Ovary (tissue), 9 donors: ENCODE measurements around the gene TRPC6. TPM values are rescaled to one million over a fixed set of nuclear protein-coding genes. Genes with fewer than 3 reads are reported as not detected.

Experiments used
- DNase-seq, 5 donors: peaks; one replicate each; pipeline ENCODE4 v3.0.0-alpha.2; 2019 to 2020
- H3K27ac ChIP-seq, 2 donors: fragments of 200-600 bp; one replicate each; pipeline versions ENCODE4 v1.5.1 to v1.8.0; 2019 to 2022
- H3K27me3 ChIP-seq: fragments of 200-600 bp; one replicate; pipeline ENCODE4 v1.8.0; 2022
- H3K36me3 ChIP-seq: fragments of 200-600 bp; sonication (generic); one replicate; pipeline ENCODE4 v1.5.1; 2019
- H3K4me1 ChIP-seq: one replicate; pipeline ENCODE4 v1.8.1; 2013; ENCODE audit warnings: mild to moderate bottlenecking, moderate library complexity; ENCODE audit not compliant: insufficient read depth
- H3K4me3 ChIP-seq: fragments of 200-600 bp; sonication (generic); one replicate; pipeline ENCODE4 v1.5.1; 2017
- H3K9me3 ChIP-seq, 2 donors: fragments of 200-600 bp in 1 of 2; sonication (generic) in 1 of 2; one replicate each; pipeline versions ENCODE4 v1.5.1 to v1.8.1; 2013 to 2019; ENCODE audit warnings: mild to moderate bottlenecking in 1 of 2, moderate library complexity in 1 of 2
- CTCF ChIP-seq, 3 donors: fragments of 450-650 bp in 2 of 3; fragments of 200-600 bp in 1 of 3; IDR thresholded peaks; one replicate each; pipeline versions ENCODE4 v1.5.1 to v1.8.0; 2016 to 2022; ENCODE audit warnings: antibody characterized with exemption in 3 of 3, mild to moderate bottlenecking in 1 of 3
- EP300 ChIP-seq: sonication (generic); formaldehyde crosslinking; IDR thresholded peaks from one replicate; pipeline ENCODE4 v1.6.1; 2017; ENCODE audit warnings: antibody characterized with exemption
- POLR2A ChIP-seq: fragments of 450-650 bp; IDR thresholded peaks from one replicate; pipeline ENCODE4 v1.6.1; 2017; ENCODE audit warnings: antibody characterized with exemption, mild to moderate bottlenecking, moderate library complexity
- WGBS, 3 donors: extraction: QIAGEN DNeasy Blood & Tissue Kit in 1 of 3; methylation state at CpG; one replicate each; pipeline versions ENCODE4 v1.1.5 to v1.1.7; 2013 to 2017; 5-methylcytosine and 5-hydroxymethylcytosine counted together
- intact Hi-C, 4 donors: fragments of 100-400 bp; cut with DNase I; formaldehyde crosslinking; loops; one replicate each; pipeline versions ENCODE4 v1.11.0 to v1.15.1; 2022 to 2023
- polyA plus RNA-seq, 2 donors: library from polyadenylated mRNA; stranded (reverse); fragments of 200-250 nt in 1 of 2; fragments of 350-450 nt in 1 of 2; fragmentation: Illumina TruSeq in 1 of 2; extraction: RNeasy Lipid Tissue Mini Kit (QIAGEN cat#74804) in 1 of 2; gene quantifications; one replicate each; pipeline ENCODE4 v1.2.3, GENCODE V29; 2013 to 2014
- total RNA-seq, 7 donors: library from RNA; depleted of rRNA in 2 of 7; stranded (reverse); fragments of >200 nt in 2 of 7; fragmentation: NEBNext Ultra II Directional in 3 of 7; extraction: Animal tissue kit (Norgen Biotek cat#: 25700) in 3 of 7; gene quantifications; one replicate each; pipeline versions ENCODE4 v1.1.0 to v1.2.4, GENCODE V29; 2016 to 2023
- donor health status: DM: no; HTN: no; CAD: no; lungs with moderate emphysema.
- donor health status: DM: no; HTN: no; CAD: no.
- donor health status: Bipolar disorder and iron deficiency.
- donor health status: DM: yes; HTN: yes; CAD: no.
- donor health status: DM: no; HTN: no; CAD: no.
- donor health status: DM: yes; HTN: yes; CAD: no.

TRPC6 gene
- total and polyA plus RNA-seq, 9 donors, result 0.71 to 10.3 (median 2.4) TPM

DNA sequence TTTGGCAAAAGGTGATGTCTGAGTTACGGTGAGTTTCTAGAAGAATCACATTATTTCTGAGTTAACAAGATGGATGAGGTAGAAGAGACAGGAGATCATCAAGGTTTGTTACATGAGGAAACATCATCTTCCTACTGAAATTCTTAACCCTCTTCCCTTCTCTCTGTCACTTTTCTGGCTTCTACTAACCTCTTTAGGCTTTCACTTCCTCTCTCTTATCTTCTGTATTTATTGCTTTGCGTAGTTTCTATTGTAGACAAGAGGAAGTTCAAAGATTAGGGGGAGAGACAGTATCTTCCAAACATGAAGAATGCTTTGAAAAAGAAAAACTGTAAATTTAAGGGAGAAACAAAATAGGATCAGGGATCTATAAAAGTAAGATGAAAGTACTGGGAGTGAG, 75.4 kb downstream of the TRPC6 start:
- intact Hi-C loops, result no loop called here

GRCh38 chr11:101498891-101499290, 84.9 kb downstream of the TRPC6 start:
- WGBS, 3 donors, result 93 to 95% (median 94%) methylated on average over 1 of the region's 1 CpG
- intact Hi-C loops, result no loop called here
- no peak for TF ChIP-seq EP300
- no peak for TF ChIP-seq POLR2A
- no peak for TF ChIP-seq CTCF (IDR thresholded peaks at IDR 0.05)
- H3K9me3 ChIP-seq, result no peaks in the 10 kb centered on the region
- no peak overlapping the region for H3K4me3 ChIP-seq
- no peaks in the 10 kb centered on the region for H3K27me3 ChIP-seq
- no peak for DNase-seq
- H3K36me3 ChIP-seq, result no peaks in the 10 kb centered on the region
- H3K4me1 ChIP-seq, result peaks cover 2% of the 10 kb centered on the region
- H3K27ac ChIP-seq, result no peak overlapping the region

More for the DNA sequence above, 75.4 kb downstream of the TRPC6 start:
- TF ChIP-seq POLR2A, result no peak
- TF ChIP-seq CTCF (IDR thresholded peaks at IDR 0.05), result no peak
- TF ChIP-seq EP300, result no peak
- WGBS, 3 donors, result 54 to 65% (median 61%) methylated on average over 2 of the region's 2 CpGs
- Histone ChIP-seq H3K36me3 (no peaks in the 10 kb centered on the region), H3K9me3 (no peaks in the 10 kb centered on the region), H3K4me3 (no peak overlapping the region), H3K4me1 (no peaks in the 10 kb centered on the region), H3K27me3 (no peaks in the 10 kb centered on the region), H3K27ac (no peak overlapping the region)
- no peak for DNase-seq

DNA sequence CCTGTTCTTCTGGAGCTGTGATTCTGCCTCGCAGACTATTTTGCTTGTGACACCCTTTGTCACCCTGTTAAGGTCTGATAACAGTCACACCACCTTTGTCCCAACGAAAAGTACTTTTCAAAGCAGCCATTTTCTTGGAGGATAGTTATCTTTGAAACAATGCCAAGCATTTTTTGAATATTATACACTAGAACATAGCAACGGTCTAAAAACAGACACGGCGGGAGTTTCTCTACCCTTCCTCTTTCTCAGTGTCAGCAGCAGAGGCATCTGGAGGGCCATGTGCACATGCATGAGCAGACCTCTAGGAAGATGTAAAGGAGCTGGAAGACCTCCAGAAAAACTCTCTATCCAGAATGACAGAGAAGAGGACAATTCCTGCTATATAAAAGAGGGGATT, 86.5 kb downstream of the TRPC6 start:
- peaks cover 2% of the 10 kb centered on the region for H3K4me1 ChIP-seq
- H3K27me3 ChIP-seq, result no peaks in the 10 kb centered on the region
- no peak overlapping the region for H3K27ac ChIP-seq
- TF ChIP-seq EP300 (no peak), CTCF (IDR thresholded peaks at IDR 0.05) (no peak), POLR2A (no peak)
- no peak overlapping the region for H3K4me3 ChIP-seq
- 39 to 44% (median 41%) methylated on average over 5 of the region's 5 CpGs for WGBS, 3 donors
- intact Hi-C loops, result no loop called here
- H3K36me3 ChIP-seq, result no peaks in the 10 kb centered on the region
- no peak for DNase-seq
- H3K9me3 ChIP-seq, result no peaks in the 10 kb centered on the region

DNA sequence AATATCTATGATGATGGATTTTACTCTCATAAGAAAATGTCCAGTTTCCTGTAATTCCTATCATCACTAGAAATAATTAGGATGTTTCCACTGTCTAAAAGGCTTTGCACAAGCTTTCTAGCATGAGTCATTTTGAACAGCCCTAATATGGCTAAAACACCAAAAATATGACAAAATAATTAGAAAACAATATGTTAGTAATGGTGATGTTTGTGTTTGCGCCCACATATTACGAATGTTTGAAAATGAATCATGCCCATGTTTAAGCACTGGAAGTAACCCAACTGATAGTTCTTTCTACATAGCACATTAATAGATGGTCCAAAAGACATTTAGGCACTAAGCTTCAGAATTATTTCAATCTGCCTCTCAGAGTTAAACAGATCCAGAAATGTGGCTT, 96.0 kb downstream of the TRPC6 start:
- intact Hi-C loops, result no loop called here
- H3K27ac ChIP-seq, result no peak overlapping the region
- no peaks in the 10 kb centered on the region for H3K9me3 ChIP-seq
- H3K4me3 ChIP-seq, result no peak overlapping the region
- H3K36me3 ChIP-seq, result no peaks in the 10 kb centered on the region
- no peaks in the 10 kb centered on the region for H3K4me1 ChIP-seq
- WGBS, 3 donors, result 24 to 29% (median 24%) methylated on average over 2 of the region's 2 CpGs
- no peaks in the 10 kb centered on the region for H3K27me3 ChIP-seq
- TF ChIP-seq CTCF (IDR thresholded peaks at IDR 0.05) (no peak), EP300 (no peak), POLR2A (no peak)
- DNase-seq, result no peak
